Left lung (tissue), 10 donors: Measurements from ENCODE around the gene TMEM151B. TPM values are rescaled to one million over a fixed set of nuclear protein-coding genes. Genes with fewer than 3 reads are reported as not detected.

Source experiments
- ATAC-seq: fragments of 200-7000 bp; cut with Tn5 transposase; one replicate; pipeline ENCODE4 v1.9.1; 2020; ENCODE audit warnings: moderate library complexity
- DNase-seq, 4 donors: peaks; one replicate each; pipeline ENCODE4 v3.0.0-alpha.2; 2013 to 2020
- H3K27ac ChIP-seq, 2 donors: fragments of 200-600 bp; sonication (generic) in 1 of 2; one replicate each; pipeline versions ENCODE4 v1.5.0 to v1.8.0; 2020 to 2021
- H3K27me3 ChIP-seq, 2 donors: fragments of 200-600 bp; sonication (generic) in 1 of 2; one replicate each; pipeline versions ENCODE4 v1.5.0 to v1.8.0; 2020 to 2021
- H3K36me3 ChIP-seq, 2 donors: fragments of 200-600 bp; sonication (generic) in 1 of 2; one replicate each; pipeline versions ENCODE4 v1.5.0 to v1.8.0; 2020 to 2021
- H3K4me1 ChIP-seq, 2 donors: fragments of 200-600 bp; one replicate each; pipeline ENCODE4 v1.8.0; 2021
- H3K4me3 ChIP-seq, 2 donors: fragments of 200-600 bp; sonication (generic) in 1 of 2; one replicate each; pipeline versions ENCODE4 v1.5.0 to v1.8.0; 2020 to 2021; ENCODE audit warnings: mild to moderate bottlenecking in 1 of 2
- H3K9me3 ChIP-seq, 2 donors: fragments of 200-600 bp; sonication (generic) in 1 of 2; one replicate each; pipeline versions ENCODE4 v1.5.0 to v1.8.0; 2020 to 2021
- CTCF ChIP-seq, 2 donors: fragments of 200-600 bp; sonication (generic) in 1 of 2; IDR thresholded peaks; one replicate each; pipeline versions ENCODE4 v1.5.0 to v1.8.0; 2021; ENCODE audit warnings: antibody characterized with exemption in 2 of 2
- intact Hi-C, 2 donors: fragments of 100-400 bp; cut with DNase I; formaldehyde crosslinking; loops; one replicate each; pipeline versions ENCODE4 v1.11.2 to v1.14.2; 2022
- polyA plus RNA-seq, 6 donors: library from polyadenylated mRNA; unstranded; fragments of 120-200 nt; gene quantifications; one replicate each; pipeline ENCODE4 v1.2.1, GENCODE V29; 2013; ENCODE audit not compliant: insufficient read length in 6 of 6
- total RNA-seq, 2 donors: library from RNA; stranded (reverse); fragmentation: NEBNext Ultra II Directional; extraction: Animal tissue kit (Norgen Biotek cat#: 25700); gene quantifications; one replicate each; pipeline ENCODE4 v1.2.1, GENCODE V29; 2021
- donor health status: DM: no; HTN: yes; CAD: no.
- donor health status: DM: no; HTN: no; CAD: no.

TMEM151B gene
- total and polyA plus RNA-seq, 8 donors = 0.70 to 1.2 (median 0.87) TPM; not detected in 2

- H3K27me3 ChIP-seq = no peaks in the 10 kb centered on the region
- peaks cover 0 to 72% of the 10 kb centered on the region in 2 donors for H3K36me3 ChIP-seq
Observed at GRCh38 chr6:44255871-44256774, 14.1 kb upstream of the TMEM151B start.

GRCh38 chr6:44256775-44257024 is 13.6 kb upstream of the TMEM151B start:
- peaks cover 0 to 72% of the 10 kb centered on the region in 2 donors for H3K36me3 ChIP-seq

More at GRCh38 chr6:44255871-44256774, 14.1 kb upstream of the TMEM151B start:
- peak in 1 of 4 donors; percentile 47 for DNase-seq
- peak; percentile 32 for ATAC-seq
- Histone ChIP-seq H3K9me3 (no peaks in the 10 kb centered on the region), H3K4me1 (peaks cover 13 to 65% of the 10 kb centered on the region in 2 donors), H3K4me3 (peak overlapping the region; percentile 85 to 86), H3K27ac (peak overlapping the region; percentile 87 to 94)
- TF ChIP-seq CTCF (IDR thresholded peaks at IDR 0.05) = no peak
- intact Hi-C loops = no loop called here

GRCh38 chr6:44257025-44257752 is 13.1 kb upstream of the TMEM151B start, which contains the start of gene SLC35B2:
Gene SLC35B2, minus strand, starts transcription at chr6:44257528. Its CDS starts 118 bp downstream, at chr6:44257410.
- peak; percentile 71 to 79 for TF ChIP-seq CTCF (IDR thresholded peaks at IDR 0.05)
- intact Hi-C loops = no loop called here
- peak; percentile 85 for ATAC-seq
- Histone ChIP-seq H3K4me1 (peaks cover 14 to 66% of the 10 kb centered on the region in 2 donors), H3K4me3 (peak within 1 kb of the TSS; percentile 85 to 86), H3K27ac (peak within 1 kb of the TSS; percentile 87 to 94), H3K9me3 (no peaks in the 10 kb centered on the region), H3K36me3 (peaks cover 0 to 72% of the 10 kb centered on the region in 2 donors), H3K27me3 (no peaks in the 10 kb centered on the region)
- DNase-seq = peak; percentile 76 to 91 (median 82)

More at GRCh38 chr6:44256775-44257024, 13.6 kb upstream of the TMEM151B start:
- no peak for DNase-seq
- peaks cover 13 to 66% of the 10 kb centered on the region in 2 donors for H3K4me1 ChIP-seq
- intact Hi-C loops = no loop called here
- peak overlapping the region; percentile 87 to 94 for H3K27ac ChIP-seq
- ATAC-seq = no peak
- H3K4me3 ChIP-seq = peak overlapping the region; percentile 85 to 86
- H3K9me3 ChIP-seq = no peaks in the 10 kb centered on the region
- TF ChIP-seq CTCF (IDR thresholded peaks at IDR 0.05) = no peak
- H3K27me3 ChIP-seq = no peaks in the 10 kb centered on the region

GRCh38 chr6:44257753-44258324 is 12.4 kb upstream of the TMEM151B start:
- Histone ChIP-seq H3K27me3 (no peaks in the 10 kb centered on the region), H3K27ac (peak overlapping the region; percentile 87 to 94), H3K4me3 (peak overlapping the region; percentile 85 to 86), H3K4me1 (peaks cover 21 to 66% of the 10 kb centered on the region in 2 donors), H3K36me3 (peaks cover 0 to 70% of the 10 kb centered on the region in 2 donors), H3K9me3 (no peaks in the 10 kb centered on the region)
- DNase-seq (no peak), ATAC-seq (no peak)
- intact Hi-C loops = no loop called here
- no peak for TF ChIP-seq CTCF (IDR thresholded peaks at IDR 0.05)
